T-helper 2 cell treated with Interferon-gamma antibody and Interleukin-4, amounts not matched to agents 100 ng/mL and 5 ng/mL, for 36 hours (primary cell): ENCODE measurements around the gene ABTB2. TPM values are rescaled to one million over a fixed set of nuclear protein-coding genes. Genes with fewer than 3 reads are reported as not detected.

Experiments
- intact Hi-C: fragments of 100-400 bp; cut with micrococcal nuclease; formaldehyde crosslinking; loops from one replicate; pipeline ENCODE4 v1.15.1; 2023
- total RNA-seq: library from RNA; stranded (reverse); gene quantifications from 2 replicates; pipeline ENCODE4 v1.2.3, GENCODE V29; 2022

ABTB2 gene
- total RNA-seq, 1 donor from 2014 or later = 4.6 TPM

DNA sequence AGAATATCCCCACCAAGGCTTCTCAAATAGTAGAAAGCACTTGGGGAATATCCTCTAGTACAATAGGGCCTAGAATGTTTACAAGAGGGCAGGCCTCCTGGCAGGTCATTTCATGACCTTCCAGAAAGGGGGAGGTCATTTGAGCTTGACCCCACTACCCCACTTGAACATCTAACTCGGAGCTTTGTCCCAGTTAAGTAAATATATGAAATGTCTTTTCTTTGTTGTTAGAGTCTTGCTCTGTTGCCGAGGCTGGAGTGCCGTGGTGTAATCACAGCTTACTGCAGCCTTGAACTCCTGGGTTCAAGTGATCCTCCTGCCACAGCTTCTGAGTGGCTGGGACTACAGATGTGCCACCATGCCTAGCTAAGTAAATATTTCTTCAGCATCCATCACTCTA, 108.4 kb downstream of the ABTB2 start:
- intact Hi-C loops = loop anchor here (5.0 to 10.0 kb wide), 2 partner anchors 665 to 1087 kb away; partner anchors contain the start of genes APIP, CSTF3 and PDHX

DNA sequence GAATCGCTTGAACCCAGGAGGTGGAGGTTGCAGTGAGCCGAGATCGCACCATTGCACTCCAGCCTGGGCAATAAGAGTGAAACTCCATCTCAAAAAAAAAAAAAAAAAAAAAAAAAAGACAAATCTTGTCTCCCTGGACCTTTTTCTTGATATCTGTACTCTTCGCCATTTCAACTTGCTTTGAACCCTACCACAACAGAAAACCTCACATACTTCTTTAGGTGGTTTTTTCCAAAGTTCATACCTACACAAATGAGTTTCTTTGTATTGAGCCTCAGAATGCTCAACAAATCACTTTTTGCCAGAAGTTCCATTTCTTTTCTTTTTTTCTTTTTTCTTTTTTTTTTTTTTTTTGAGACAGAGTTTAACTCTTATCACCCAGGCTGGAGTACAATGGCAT, 111.3 kb downstream of the ABTB2 start:
- intact Hi-C loops = loop anchor here (5.0 to 10.0 kb wide), 2 partner anchors 668 to 1084 kb away; partner anchors contain the start of genes APIP, CSTF3 and PDHX

DNA sequence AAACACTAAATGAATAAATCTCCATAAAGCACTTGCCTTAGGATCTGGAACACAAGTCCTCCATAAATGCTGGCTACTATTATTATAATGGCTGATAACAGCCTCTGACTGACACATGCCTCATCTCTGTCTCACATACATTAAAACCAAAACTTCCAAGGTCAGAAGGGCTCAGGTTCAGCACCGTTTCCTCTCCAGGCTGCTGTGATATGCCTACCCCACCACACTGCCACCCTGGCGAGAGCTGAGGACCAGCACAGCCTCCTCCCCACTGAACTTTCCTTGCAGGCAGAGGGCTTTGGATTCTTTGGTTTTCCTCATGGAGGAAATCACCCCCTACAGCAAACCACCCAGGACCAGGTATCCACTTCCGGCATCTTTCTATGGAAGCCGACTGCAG, 112.8 kb downstream of the ABTB2 start:
- intact Hi-C loops = loop anchor here (5.0 to 10.0 kb wide), 2 partner anchors 670 to 1083 kb away; partner anchors contain the start of genes APIP, CSTF3 and PDHX

DNA sequence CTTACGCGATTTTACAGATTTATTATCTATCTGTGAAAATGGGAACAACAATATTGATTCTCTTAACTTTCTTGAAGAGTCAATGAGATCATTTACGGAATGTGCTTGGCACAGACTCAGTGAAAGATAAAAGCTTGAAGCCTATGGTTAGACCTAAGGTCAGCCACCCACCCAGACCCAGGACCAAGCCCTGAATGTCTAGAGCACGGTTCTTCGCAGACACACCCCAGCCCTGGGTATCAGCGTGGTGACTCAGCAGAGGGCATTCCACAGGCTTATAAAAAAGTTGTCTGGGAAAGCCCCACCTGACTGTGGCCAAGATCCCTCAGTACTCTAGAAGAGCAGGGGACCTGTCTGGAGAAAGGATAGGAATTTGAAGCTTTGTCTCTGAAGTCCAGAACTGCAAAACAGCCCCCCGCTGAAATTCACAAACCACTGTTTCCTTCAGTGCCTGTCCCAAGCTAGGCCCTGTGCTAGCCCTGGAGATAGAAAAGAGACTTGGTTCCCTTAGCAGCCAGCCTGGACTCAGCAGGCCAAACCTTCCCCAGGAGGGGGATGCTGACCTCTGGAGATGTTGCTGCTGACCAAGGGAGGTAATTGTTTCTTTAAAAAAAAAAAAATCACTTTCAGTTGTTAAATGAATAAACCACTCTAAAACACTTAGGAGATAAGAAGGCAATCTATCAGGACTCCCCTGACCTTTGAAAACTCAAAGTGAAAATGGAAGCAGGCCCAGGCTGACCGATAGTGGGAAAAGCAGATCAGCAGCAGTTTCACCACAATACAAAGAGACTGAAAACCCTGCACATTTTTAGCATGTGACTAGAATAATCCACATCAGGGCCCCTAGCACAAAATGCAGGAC, 114.0 kb downstream of the ABTB2 start:
- intact Hi-C loops = loop anchor here (1.0 to 10.0 kb wide), 3 partner anchors 9 to 671 kb away; partner anchors contain the start of genes APIP and PDHX

DNA sequence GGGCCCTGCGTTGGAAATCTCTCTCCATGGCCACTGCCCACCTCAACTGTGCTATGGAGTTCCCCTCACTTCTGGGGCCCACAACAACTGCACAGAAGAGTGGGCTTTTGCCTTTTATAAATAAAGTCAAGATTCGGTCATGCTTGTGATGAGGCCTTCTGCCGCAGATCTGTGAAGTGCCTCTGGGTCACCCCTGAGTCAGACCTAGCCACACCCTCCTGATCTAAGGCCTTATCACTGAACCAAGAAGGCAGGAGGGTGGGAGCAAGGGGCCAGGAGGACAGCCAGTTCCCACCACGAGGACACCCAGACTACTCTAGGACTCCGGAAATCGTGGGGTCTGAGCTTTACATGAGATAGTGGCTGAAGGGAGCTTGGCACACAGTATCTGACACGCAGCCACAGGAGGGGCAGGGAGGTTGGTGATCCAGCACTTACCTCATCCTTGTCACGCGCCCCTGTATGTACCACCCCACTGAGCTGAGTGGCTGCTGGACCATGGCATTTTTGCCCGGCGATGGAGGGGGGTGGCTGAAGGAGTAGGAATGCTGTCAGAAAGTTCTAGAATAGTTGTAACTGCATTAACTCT, 115.7 kb downstream of the ABTB2 start:
- intact Hi-C loops = loop anchor here (5.0 to 10.0 kb wide), 2 partner anchors 70 to 673 kb away; partner anchors contain the start of genes APIP and PDHX

DNA sequence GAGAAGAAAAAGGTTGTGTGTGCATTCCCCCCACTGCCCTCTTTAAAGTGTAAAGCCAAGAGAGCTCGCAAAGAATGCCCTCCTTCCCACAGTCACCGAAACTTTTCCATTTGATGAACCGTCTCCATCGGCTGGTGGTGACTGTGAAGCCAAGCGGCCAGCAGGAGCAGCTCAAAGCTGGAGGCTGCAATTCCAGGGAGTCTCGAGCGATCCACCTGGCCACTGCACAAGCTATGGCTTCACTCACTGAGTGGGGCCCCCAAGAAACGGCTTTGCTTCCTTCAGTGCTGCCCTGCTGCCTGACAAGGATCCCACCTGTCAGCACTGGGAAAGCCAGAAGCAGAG, 117.7 kb downstream of the ABTB2 start:
- intact Hi-C loops = loop anchor here (5.0 to 10.0 kb wide), 2 partner anchors 68 to 675 kb away; partner anchors contain the start of genes APIP and PDHX

DNA sequence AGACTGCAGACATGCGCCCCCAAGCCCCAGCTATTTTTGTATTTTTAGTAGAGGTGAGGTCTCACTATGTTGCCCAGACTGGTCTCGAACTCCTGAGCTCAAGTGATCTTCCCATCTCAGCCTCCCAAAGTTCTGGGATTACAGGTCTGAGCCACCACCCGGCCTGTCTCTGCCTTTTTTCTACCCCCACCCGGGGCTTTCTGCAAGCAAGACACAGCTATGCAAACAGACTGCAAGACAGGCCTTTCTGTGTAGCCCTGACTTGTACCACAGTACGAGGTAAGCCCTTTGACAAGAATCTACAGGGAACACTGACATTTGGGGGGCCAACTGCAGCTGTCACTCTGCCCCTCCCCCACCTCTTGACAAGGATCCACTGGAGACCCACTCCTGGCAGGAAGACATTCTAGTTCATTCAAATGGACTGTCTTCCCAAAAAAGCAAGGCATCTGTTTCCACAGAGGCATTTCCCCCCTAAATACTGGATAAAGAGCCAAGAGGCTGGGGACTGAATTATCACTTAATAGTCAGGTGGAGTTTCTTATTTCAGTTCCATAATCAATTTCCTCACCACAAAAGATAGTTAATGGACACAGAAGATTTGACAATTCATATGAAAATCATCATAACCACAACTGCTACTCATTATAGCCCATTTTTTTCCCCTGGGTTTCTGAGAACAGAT, 118.2 kb downstream of the ABTB2 start:
- intact Hi-C loops = loop anchor here (5.0 to 10.0 kb wide), 4 partner anchors 67 to 675 kb away; partner anchors contain the start of genes APIP, C11orf91, CAT and PDHX

DNA sequence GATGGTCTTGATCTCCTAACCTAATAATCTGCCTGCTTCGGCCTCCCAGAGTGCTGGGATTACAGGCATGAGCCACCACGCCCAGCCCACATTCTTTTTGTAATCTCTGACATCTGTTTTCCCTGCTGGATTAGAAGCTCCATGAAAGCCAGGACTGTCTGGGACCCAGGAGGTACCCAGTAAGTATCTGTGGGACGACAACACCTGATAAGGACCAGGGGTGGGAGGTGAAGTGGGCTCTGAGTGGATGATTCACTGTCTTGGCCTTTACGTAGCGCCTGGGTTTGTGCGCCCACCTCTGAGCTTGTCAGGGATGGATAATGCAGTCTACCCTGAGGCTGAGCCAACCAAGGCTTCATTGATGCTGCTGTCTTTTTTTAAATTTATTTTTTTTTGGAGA, 118.8 kb downstream of the ABTB2 start:
- intact Hi-C loops = loop anchor here (10.0 kb wide), 2 partner anchors 196 to 534 kb away; partner anchors contain the start of genes C11orf91 and CAT

DNA sequence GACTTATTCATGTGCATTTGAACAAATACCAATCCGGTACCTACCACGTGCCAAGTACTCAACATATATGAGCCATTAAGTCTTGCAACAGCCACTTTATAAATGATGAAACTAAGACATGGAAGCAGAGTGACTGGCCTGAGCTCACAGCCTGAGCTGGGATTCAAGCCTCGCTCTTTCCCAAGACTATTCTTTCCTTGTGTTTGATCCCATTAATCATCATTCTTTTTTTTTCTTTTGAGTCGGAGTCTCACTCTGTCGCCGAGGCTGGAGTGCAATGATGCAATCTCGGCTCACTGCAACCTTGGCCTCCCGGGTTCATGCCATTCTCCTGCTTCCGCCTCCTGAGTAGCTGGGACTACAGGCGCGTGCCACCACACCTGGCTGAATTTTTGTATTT, 119.3 kb downstream of the ABTB2 start:
- intact Hi-C loops = loop anchor here (10.0 kb wide), 2 partner anchors 196 to 534 kb away; partner anchors contain the start of genes C11orf91 and CAT

DNA sequence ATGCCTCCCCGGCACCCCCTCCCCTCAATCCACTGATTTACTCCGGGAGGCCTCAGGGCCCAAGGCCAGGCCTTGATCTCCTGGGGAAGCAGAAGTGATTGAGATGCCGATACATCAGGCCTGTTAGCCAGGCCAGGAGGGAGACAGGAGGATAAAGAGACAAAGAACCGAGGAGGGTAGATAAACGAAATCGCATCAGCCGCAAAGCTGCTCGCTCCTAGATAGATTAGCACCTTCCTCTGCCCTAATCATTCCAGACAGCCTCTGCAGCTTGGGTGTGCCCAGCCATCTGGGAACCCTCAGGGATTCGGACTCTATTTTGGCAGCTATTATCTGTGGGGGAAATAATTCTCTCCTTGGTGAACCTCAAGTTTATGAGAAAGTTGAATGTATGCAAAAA, 121.2 kb downstream of the ABTB2 start:
- intact Hi-C loops = loop anchor here (10.0 kb wide), 2 partner anchors 198 to 532 kb away; partner anchors contain the start of genes C11orf91 and CAT

DNA sequence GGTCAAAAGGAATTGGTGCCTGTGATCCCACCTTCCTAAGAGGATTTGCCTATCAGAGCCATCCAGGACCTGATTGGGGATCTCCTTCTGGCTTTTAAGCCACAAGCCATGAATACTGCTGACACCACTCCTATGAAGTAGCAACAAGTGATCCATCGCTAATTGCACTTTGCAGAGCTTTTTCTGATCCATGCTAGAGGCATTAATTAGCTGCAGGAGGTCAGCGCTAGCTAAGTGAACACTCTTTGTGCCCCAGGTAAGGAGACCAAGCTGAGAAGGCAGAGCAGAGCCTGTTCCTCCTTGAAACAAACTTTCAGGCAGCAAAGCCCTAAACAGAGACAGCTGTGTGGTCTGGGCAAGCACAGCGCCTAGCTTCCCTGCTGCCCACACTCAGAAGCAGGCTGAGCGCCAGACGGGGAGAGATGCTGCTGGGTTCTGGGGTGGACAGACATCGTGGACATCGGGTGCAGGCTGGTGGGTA, 122.2 kb downstream of the ABTB2 start:
- intact Hi-C loops = loop anchor here (1.0 to 10.0 kb wide), 3 partner anchors 9 to 531 kb away; partner anchors contain the start of genes C11orf91 and CAT

DNA sequence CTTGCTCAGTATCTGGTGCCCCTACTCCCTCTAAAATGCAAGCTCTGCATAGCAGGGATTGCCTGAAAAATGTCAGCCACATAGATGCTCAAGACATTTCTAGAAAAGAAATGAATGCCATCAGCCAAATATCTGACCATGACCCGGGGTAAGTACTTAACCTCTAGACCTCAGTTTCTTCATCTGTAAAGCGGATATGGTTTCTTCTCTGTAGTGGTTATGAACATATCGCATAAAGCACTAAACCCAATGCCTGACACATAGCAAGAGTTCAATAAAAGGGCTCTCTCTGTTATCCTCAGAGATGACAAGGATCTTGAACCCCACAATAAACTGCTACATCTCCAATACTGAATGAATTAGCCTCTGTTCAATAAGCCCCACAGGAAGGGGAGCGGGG, 122.6 kb downstream of the ABTB2 start:
- intact Hi-C loops = loop anchor here (1.0 to 10.0 kb wide), 3 partner anchors 9 to 530 kb away; partner anchors contain the start of genes C11orf91 and CAT

DNA sequence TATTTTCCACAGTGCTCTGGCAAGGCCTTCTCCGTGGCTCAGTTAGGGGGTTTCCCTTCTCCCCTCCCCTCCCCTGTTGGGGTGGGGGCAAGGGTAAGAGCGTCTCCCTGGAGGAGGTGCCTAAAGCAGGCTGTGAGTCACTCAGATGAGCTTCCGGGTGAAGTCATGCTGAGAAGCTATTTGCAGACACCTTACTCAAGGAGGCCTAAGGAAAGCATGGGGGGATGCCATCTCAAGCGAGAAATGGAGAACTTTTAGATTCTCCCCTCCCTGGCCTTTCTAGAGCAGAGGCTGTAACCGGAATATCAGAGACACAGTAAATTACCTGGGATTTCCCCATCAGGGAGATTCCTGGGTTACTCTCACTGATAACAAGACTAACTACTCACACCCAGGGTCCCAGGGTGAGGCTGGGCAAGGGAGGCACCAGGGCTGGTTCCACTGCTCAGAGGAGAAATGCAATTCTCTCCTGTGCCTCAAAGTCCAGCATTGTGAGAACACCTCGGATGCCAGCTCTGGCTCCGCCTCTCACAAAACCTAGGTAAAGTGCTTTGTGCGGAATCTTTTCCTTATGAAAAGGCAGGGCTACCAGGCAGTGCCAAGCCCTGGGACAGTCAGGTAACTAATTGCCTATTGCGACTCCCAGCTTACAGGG, 123.6 kb downstream of the ABTB2 start:
- intact Hi-C loops = loop anchor here (1.0 to 10.0 kb wide), 5 partner anchors 17 to 529 kb away; partner anchors contain the start of genes C11orf91 and CAT

DNA sequence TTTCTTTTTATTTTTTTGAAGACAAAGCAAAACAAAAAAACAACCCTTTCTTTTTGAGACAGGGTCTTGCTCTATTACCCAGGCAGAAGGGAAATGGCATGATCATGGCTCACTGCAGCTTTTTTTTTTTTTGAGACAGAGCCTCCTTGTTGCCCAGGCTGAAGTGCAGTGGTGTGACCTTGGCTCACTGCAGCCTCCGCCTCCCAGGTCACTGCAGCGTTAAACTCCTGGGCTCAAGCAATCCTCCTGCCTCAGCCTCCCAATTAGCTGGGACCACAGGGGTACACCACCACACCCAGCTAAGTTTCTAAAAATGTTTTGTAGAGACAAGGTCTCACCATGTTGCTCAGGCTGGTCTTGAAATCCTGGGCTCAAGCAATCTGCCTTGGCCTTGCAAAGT, 124.6 kb downstream of the ABTB2 start:
- intact Hi-C loops = loop anchor here (5.0 to 10.0 kb wide), 3 partner anchors 36 to 528 kb away; partner anchors contain the start of genes C11orf91 and CAT

DNA sequence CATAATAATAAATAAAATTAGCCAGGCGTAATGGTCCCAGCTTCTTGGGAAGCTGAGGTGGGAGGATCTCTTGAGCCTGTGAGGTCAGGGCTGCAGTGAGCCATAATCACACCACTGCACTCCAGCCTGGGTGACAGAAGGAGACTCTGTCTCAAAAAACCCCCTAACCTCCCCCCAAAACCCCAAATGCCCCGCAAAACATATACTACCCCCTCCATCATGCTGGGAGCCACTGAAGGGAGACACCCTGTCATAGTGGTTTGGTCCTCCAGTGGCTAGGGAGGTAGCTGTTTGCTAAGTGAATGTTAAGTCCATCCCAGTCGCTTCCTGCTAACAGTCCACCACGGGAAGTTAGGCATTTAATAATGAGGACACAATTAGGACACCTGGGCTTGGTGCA, 125.0 kb downstream of the ABTB2 start:
- intact Hi-C loops = loop anchor here (5.0 to 10.0 kb wide), 3 partner anchors 36 to 528 kb away; partner anchors contain the start of genes C11orf91 and CAT

DNA sequence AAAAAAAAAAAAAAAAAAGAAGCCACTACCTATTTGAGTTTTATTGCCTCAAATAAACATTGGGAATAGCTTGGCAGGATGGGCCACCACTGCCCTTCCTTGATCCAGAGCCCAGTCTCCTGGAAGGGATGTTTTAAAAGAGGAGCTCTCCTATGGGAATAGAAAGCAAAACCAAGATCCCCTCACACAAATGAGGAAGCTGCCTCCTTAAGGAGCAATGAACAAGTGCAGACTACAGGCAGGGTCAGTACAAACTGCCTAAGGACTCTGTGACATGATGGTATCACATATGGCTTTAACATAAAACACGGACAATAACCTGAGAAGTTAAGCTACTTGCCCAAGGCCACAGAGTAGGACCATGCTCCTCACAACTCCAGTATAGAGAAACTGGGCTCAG, 131.6 kb downstream of the ABTB2 start:
- intact Hi-C loops = no loop called here

DNA sequence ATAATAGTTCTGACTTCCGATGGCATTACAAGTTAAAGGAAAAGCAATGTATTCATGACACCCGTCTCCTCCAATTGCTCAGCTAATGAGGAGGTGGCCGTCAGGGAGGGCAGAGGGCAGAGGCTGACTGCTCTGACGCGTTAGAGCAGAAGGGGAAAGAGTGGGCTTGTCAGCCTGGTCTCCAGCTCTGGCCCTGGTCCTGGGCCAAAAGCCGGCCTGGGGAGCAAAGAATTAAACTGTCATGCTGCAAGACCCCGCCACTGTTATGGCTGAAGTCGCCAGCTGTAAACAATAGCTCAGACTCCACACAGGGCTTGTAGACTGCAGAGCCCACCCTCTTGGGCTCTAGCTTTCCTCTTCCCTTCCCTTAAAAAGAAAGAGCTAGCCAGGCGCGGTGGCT, 132.7 kb downstream of the ABTB2 start:
- intact Hi-C loops = no loop called here

DNA sequence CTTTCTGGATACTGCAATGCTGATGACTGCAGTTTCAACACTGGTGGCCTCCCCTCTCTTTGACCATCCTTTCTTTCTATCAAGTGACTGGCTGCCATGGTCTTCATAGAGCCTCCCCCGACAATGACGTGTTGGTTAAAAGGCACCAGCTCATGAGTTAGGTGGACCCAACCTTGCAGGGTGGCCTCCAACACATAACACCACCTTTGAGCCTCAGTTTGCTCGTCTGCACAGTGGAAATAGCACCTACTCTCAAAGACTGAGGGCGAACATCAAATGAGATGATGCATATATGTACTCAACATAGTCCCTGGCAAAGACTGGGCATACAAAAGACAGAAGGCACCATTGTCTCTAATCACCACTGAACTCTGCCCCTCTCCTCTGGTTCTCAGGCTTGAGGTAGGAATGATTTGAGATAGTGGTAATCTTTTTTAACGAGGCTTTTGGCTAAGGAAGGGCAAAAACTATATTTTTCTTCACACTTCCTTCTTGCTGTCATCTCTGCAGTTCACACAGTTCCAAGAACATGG, 133.3 kb downstream of the ABTB2 start:
- intact Hi-C loops = no loop called here

DNA sequence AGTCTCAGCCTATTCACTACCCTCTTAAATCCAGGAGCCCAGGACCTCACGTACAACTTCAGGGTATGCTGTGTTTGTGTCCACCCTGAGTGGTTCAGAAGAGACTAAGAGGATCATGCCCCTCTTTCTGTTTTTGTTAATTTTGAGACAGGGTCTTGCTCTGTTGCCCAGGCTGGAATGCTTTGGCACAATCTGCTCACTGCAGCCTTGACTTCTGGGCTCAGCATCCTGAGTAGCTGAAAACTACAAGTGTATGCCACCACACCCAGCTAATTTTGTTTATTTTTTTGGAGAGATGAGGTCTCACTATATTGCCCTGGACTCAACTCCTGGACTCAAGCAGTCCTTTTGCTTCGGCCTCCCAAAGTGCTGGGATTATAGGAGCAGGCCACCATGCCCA, 133.9 kb downstream of the ABTB2 start:
- intact Hi-C loops = no loop called here
